ENCODE measurements around the gene NUDCD3.
"Not testable (repeated sequence)": the region's sequence is repeated elsewhere in the genome, so short reads cannot be mapped to it uniquely, and the experiment has no call there.

NUDCD3 gene

GRCh38 chr7:44517175-44517574, 26.7 kb upstream of the NUDCD3 start:
- no peak for DNase-seq

- DNase-seq, result no peak
These were observed 25.3 kb upstream of the NUDCD3 start for GRCh38 chr7:44515590-44516268.

- DNase-seq, result no peak
These were observed 22.3 kb upstream of the NUDCD3 start for GRCh38 chr7:44512736-44513135.

GRCh38 chr7:44511863-44512468, 21.5 kb upstream of the NUDCD3 start:
- no peak for DNase-seq

GRCh38 chr7:44511236-44511635, 20.8 kb upstream of the NUDCD3 start:
- no peak for DNase-seq

- no peak for DNase-seq
These were observed 18.0 kb upstream of the NUDCD3 start for GRCh38 chr7:44508328-44509030.

- not testable (repeated sequence) for DNase-seq
These were observed 16.3 kb upstream of the NUDCD3 start for GRCh38 chr7:44506592-44507288.

- DNase-seq, result no peak
These were observed 15.1 kb upstream of the NUDCD3 start for GRCh38 chr7:44505595-44505994.

GRCh38 chr7:44498230-44498954, 7.9 kb upstream of the NUDCD3 start:
- no peak for DNase-seq

GRCh38 chr7:44497155-44498027, 6.9 kb upstream of the NUDCD3 start:
- DNase-seq, result no peak

- no peak for DNase-seq
These were observed 5.9 kb upstream of the NUDCD3 start for GRCh38 chr7:44496385-44496784.

GRCh38 chr7:44494960-44495359, 4.5 kb upstream of the NUDCD3 start:
- no peak for DNase-seq

- no peak for DNase-seq
These were observed 771 bp upstream of the NUDCD3 start for GRCh38 chr7:44491229-44491628.

GRCh38 chr7:44489955-44490350, 505 bp downstream of the NUDCD3 start:
- DNase-seq, result peak; percentile 55

GRCh38 chr7:44488955-44489354, 1.5 kb downstream of the NUDCD3 start:
- DNase-seq, result no peak

GRCh38 chr7:44486693-44487092, 3.8 kb downstream of the NUDCD3 start:
- no peak for DNase-seq

GRCh38 chr7:44486001-44486400, 4.5 kb downstream of the NUDCD3 start:
- no peak for DNase-seq

- peak; percentile 25 for DNase-seq
These were observed 5.8 kb downstream of the NUDCD3 start for GRCh38 chr7:44484482-44485313.

GRCh38 chr7:44482502-44483485, 7.7 kb downstream of the NUDCD3 start:
- DNase-seq, result no peak

- DNase-seq, result no peak
These were observed 12.5 kb downstream of the NUDCD3 start for GRCh38 chr7:44477938-44478337.

Measured in NCI-H69 (cell line).